CD14-positive monocyte (primary cell): ENCODE measurements around the gene AHSP. TPM values are rescaled to one million over a fixed set of nuclear protein-coding genes. Genes with fewer than 3 reads are reported as not detected.
A peak's percentile ranks its signal among the peaks of the same experiment; 100 is the strongest.
"Not testable (repeated sequence)": the region's sequence is repeated elsewhere in the genome, so short reads cannot be mapped to it uniquely, and the experiment has no call there.

ENCODE experiments used
- DNase-seq, 3 donors: peaks; one replicate each; pipeline ENCODE4 v3.0.0-alpha.2; 2011 to 2022
- H2AFZ ChIP-seq: 2 replicates; pipeline ENCODE4 v1.6.0; 2012; ENCODE audit warnings: mild to moderate bottlenecking, low read depth, low read length, inconsistent platforms; ENCODE audit not compliant: insufficient read depth, poor library complexity, severe bottlenecking
- H3K27ac ChIP-seq, 2 donors: 1 replicate in 1 of 2; 2 replicates in 1 of 2; pipeline ENCODE4 v1.5.1; 2012 to 2013; ENCODE audit warnings: low read length in 2 of 2, control low read depth in 1 of 2, inconsistent platforms in 1 of 2, low read depth in 1 of 2, mild to moderate bottlenecking in 1 of 2
- H3K27me3 ChIP-seq, 2 donors: one replicate each; pipeline versions ENCODE4 v1.6.0 to v1.6.1; 2011 to 2013; ENCODE audit warnings: low read length in 2 of 2; ENCODE audit not compliant: control insufficient read depth in 2 of 2, insufficient read depth in 2 of 2
- H3K36me3 ChIP-seq, 2 donors: replicated peaks in 1 of 2; 1 replicate in 1 of 2; 2 replicates in 1 of 2; pipeline versions ENCODE4 v1.5.1 to v1.6.1; 2012 to 2013; ENCODE audit warnings: low read length in 2 of 2, control low read depth in 1 of 2, inconsistent platforms in 1 of 2, mild to moderate bottlenecking in 1 of 2; ENCODE audit not compliant: insufficient read depth in 2 of 2, control insufficient read depth in 1 of 2
- H3K4me1 ChIP-seq, 2 donors: 1 replicate in 1 of 2; 2 replicates in 1 of 2; pipeline versions ENCODE4 v1.5.1 to v1.6.1; 2012 to 2013; ENCODE audit warnings: low read length in 2 of 2, control low read depth in 1 of 2, inconsistent platforms in 1 of 2, mild to moderate bottlenecking in 1 of 2, moderate library complexity in 1 of 2; ENCODE audit not compliant: insufficient read depth in 2 of 2, control insufficient read depth in 1 of 2
- H3K4me2 ChIP-seq: replicated peaks from 2 replicates; pipeline ENCODE3; 2012; ENCODE audit warnings: low read length, moderate library complexity, mild to moderate bottlenecking; ENCODE audit not compliant: poor library complexity, severe bottlenecking; ENCODE audit errors: extremely low read depth
- H3K4me3 ChIP-seq, 3 experiments: fragments of 200-600 bp in 1 of 3; sonication (generic) in 1 of 3; replicated peaks in 1 of 3; 1 replicate in 2 of 3; 2 replicates in 1 of 3; pipeline ENCODE4 v1.5.1; 2011 to 2013; ENCODE audit warnings: low read length in 3 of 3, mild to moderate bottlenecking in 3 of 3, control low read depth in 2 of 3, low read depth in 2 of 3, inconsistent platforms in 1 of 3, moderate library complexity in 1 of 3
- H3K79me2 ChIP-seq: 2 replicates; pipeline ENCODE4 v1.6.0; 2012; ENCODE audit warnings: mild to moderate bottlenecking, control low read depth, inconsistent platforms, low read length, moderate library complexity; ENCODE audit not compliant: insufficient read depth
- H3K9ac ChIP-seq: 2 replicates; pipeline ENCODE4 v1.6.0; 2017; ENCODE audit warnings: low read length, mild to moderate bottlenecking; ENCODE audit not compliant: insufficient read depth, poor library complexity, severe bottlenecking
- H3K9me3 ChIP-seq, 2 donors: replicated peaks in 1 of 2; 1 replicate in 1 of 2; 2 replicates in 1 of 2; pipeline versions ENCODE4 v1.5.1 to v1.6.1; 2012 to 2013; ENCODE audit warnings: low read length in 2 of 2, control low read depth in 1 of 2; ENCODE audit not compliant: control insufficient read depth in 1 of 2, insufficient read depth in 1 of 2
- H4K20me1 ChIP-seq: 2 replicates; pipeline ENCODE4 v1.6.0; 2012; ENCODE audit warnings: mild to moderate bottlenecking, low read length, control low read depth, moderate library complexity; ENCODE audit not compliant: insufficient read depth
- H3K27ac Mint-ChIP-seq, 7 donors: one replicate each; pipeline ENCODE4 v1.8.0; 2020; ENCODE audit warnings: mild to moderate bottlenecking in 7 of 7, mixed read lengths in 7 of 7, moderate library complexity in 6 of 7, inconsistent platforms in 2 of 7
- H3K27me3 Mint-ChIP-seq, 3 donors: one replicate each; pipeline ENCODE4 v1.8.0; 2021 to 2022; ENCODE audit warnings: low read depth in 3 of 3, mild to moderate bottlenecking in 3 of 3, mixed read lengths in 3 of 3, moderate library complexity in 3 of 3, inconsistent platforms in 1 of 3
- H3K36me3 Mint-ChIP-seq, 2 donors: one replicate each; pipeline ENCODE4 v1.8.0; 2020; ENCODE audit warnings: mixed read lengths in 2 of 2, inconsistent platforms in 1 of 2, mild to moderate bottlenecking in 1 of 2
- H3K4me1 Mint-ChIP-seq: one replicate; pipeline ENCODE4 v1.8.0; 2020; ENCODE audit warnings: mild to moderate bottlenecking, mixed read lengths
- H3K4me3 Mint-ChIP-seq, 2 donors: one replicate each; pipeline ENCODE4 v1.8.0; 2020; ENCODE audit warnings: mild to moderate bottlenecking in 2 of 2, mixed read lengths in 2 of 2, moderate library complexity in 1 of 2
- H3K9me3 Mint-ChIP-seq, 7 donors: one replicate each; pipeline ENCODE4 v1.8.0; 2020 to 2022; ENCODE audit warnings: mixed read lengths in 7 of 7, mild to moderate bottlenecking in 6 of 7, moderate library complexity in 6 of 7, inconsistent platforms in 2 of 7
- CTCF ChIP-seq: fragments of 200-600 bp; IDR thresholded peaks from one replicate; pipeline ENCODE4 v1.8.0; 2022; ENCODE audit warnings: antibody characterized with exemption, mild to moderate bottlenecking
- WGBS: methylation state at CpG from one replicate; pipeline ENCODE4 v1.1.5; 2013; ENCODE audit warnings: missing lambda C conversion rate; ENCODE audit not compliant: insufficient coverage; 5-methylcytosine and 5-hydroxymethylcytosine counted together
- intact Hi-C, 2 donors: fragments of 100-400 bp; cut with micrococcal nuclease; formaldehyde crosslinking; loops; one replicate each; pipeline versions ENCODE4 v1.15.0 to v1.15.1; 2023
- polyA plus RNA-seq, 3 donors: library from polyadenylated mRNA; depleted of rRNA in 1 of 3; unstranded in 2 of 3; stranded (reverse) in 1 of 3; fragments of 300-500 nt in 2 of 3; fragments of >200 nt in 1 of 3; fragmentation: Illumina TruSeq in 2 of 3; gene quantifications; 1 replicate in 2 of 3; 2 replicates in 1 of 3; pipeline ENCODE4 v1.2.3, GENCODE V29; 2012 to 2021

AHSP gene
- polyA plus RNA-seq, 3 donors, result 0.84 TPM; not detected in 2

GRCh38 chr16:31501966-31502348 is 25.7 kb upstream of the AHSP start:
- H3K9me3 Mint-ChIP-seq, result no peaks in the 10 kb centered on the region
- Histone ChIP-seq H3K27ac (no peak overlapping the region), H3K4me3 (no peak overlapping the region), H3K79me2 (peaks cover 5% of the 10 kb centered on the region), H2AFZ (no peak overlapping the region), H3K9ac (no peak overlapping the region), H3K27me3 (no peaks in the 10 kb centered on the region), H3K36me3 (peaks cover 28 to 37% of the 10 kb centered on the region in 2 donors), H4K20me1 (no peaks in the 10 kb centered on the region), H3K4me2 (no peak overlapping the region), H3K9me3 (no peaks in the 10 kb centered on the region), H3K4me1 (peaks cover 16 to 18% of the 10 kb centered on the region in 2 donors)
- no peaks in the 10 kb centered on the region for H3K27me3 Mint-ChIP-seq
- TF ChIP-seq CTCF, result no peak
- H3K4me3 Mint-ChIP-seq, result no peak overlapping the region
- H3K36me3 Mint-ChIP-seq, result peaks cover 38 to 45% of the 10 kb centered on the region in 2 donors
- H3K4me1 Mint-ChIP-seq, result peaks cover 28% of the 10 kb centered on the region
- no peak for DNase-seq
- 80% methylated on average over 1 of the region's 4 CpGs for WGBS
- intact Hi-C loops, result no loop called here
- H3K27ac Mint-ChIP-seq, result no peak overlapping the region

GRCh38 chr16:31502981-31503380 is 24.7 kb upstream of the AHSP start:
- no peak overlapping the region for H3K4me3 Mint-ChIP-seq
- H3K36me3 Mint-ChIP-seq, result peaks cover 28 to 35% of the 10 kb centered on the region in 2 donors
- Histone ChIP-seq H3K9me3 (no peaks in the 10 kb centered on the region), H3K9ac (no peak overlapping the region), H3K79me2 (peaks cover 15% of the 10 kb centered on the region), H4K20me1 (no peaks in the 10 kb centered on the region), H3K27me3 (no peaks in the 10 kb centered on the region), H2AFZ (no peak overlapping the region), H3K4me1 (peaks cover 25 to 28% of the 10 kb centered on the region in 2 donors), H3K4me2 (no peak overlapping the region), H3K27ac (no peak overlapping the region), H3K4me3 (no peak overlapping the region), H3K36me3 (peaks cover 20 to 28% of the 10 kb centered on the region in 2 donors)
- peaks cover 35% of the 10 kb centered on the region for H3K4me1 Mint-ChIP-seq
- intact Hi-C loops, result no loop called here
- H3K27ac Mint-ChIP-seq, result no peak overlapping the region
- H3K9me3 Mint-ChIP-seq, result no peaks in the 10 kb centered on the region
- DNase-seq, result no peak
- TF ChIP-seq CTCF, result no peak
- no peaks in the 10 kb centered on the region for H3K27me3 Mint-ChIP-seq

- H3K27me3 ChIP-seq, H3K27me3 Mint-ChIP-seq, intact Hi-C loops, H4K20me1 ChIP-seq, H3K9me3 Mint-ChIP-seq, H3K9ac ChIP-seq, H3K4me3 ChIP-seq, H3K4me2 ChIP-seq, H3K9me3 ChIP-seq, H3K4me3 Mint-ChIP-seq, DNase-seq, H2AFZ ChIP-seq, H3K27ac ChIP-seq: not testable (repeated sequence)
- 91% methylated on average over 4 of the region's 8 CpGs for WGBS
- H3K4me1 ChIP-seq, result peaks cover 25 to 31% of the 10 kb centered on the region in 2 donors
- peaks cover 18% of the 10 kb centered on the region for H3K79me2 ChIP-seq
- H3K36me3 ChIP-seq, result peaks cover 15 to 22% of the 10 kb centered on the region in 2 donors
- Mint-ChIP-seq H3K27ac (peak overlapping the region in 1 of 7 donors; percentile 11), H3K4me1 (peaks cover 37% of the 10 kb centered on the region), H3K36me3 (peaks cover 24 to 31% of the 10 kb centered on the region in 2 donors)
Observed at GRCh38 chr16:31503555-31503954, 24.1 kb upstream of the AHSP start.
